OCI-LY1 (cell line): ENCODE data around the gene OXCT1.

ENCODE experiments used
- H2AFZ ChIP-seq: fragments of 200-600 bp; sonication (generic), shearing (Covaris generic); 2 replicates; pipeline ENCODE4 v1.6.0; 2014; ENCODE audit warnings: antibody characterized with exemption, mild to moderate bottlenecking, low read length
- H3F3A ChIP-seq: fragments of 200-600 bp; sonication (generic), shearing (Covaris generic); 2 replicates; pipeline ENCODE4 v1.6.0; 2014; ENCODE audit warnings: mild to moderate bottlenecking, antibody characterized with exemption, low read length, moderate library complexity; ENCODE audit not compliant: insufficient read depth
- H3K27ac ChIP-seq: fragments of 200-600 bp; sonication (generic); 2 replicates; pipeline ENCODE4 v1.5.1; 2014; ENCODE audit warnings: low read length, mixed run types, mild to moderate bottlenecking, low read depth; ENCODE audit not compliant: poor library complexity, severe bottlenecking
- H3K27me3 ChIP-seq: fragments of 200-600 bp; sonication (generic); 2 replicates; pipeline ENCODE4 v1.6.0; 2014; ENCODE audit warnings: antibody characterized with exemption, mild to moderate bottlenecking, low read length, moderate library complexity; ENCODE audit not compliant: insufficient read depth
- H3K36me3 ChIP-seq: fragments of 200-600 bp; sonication (generic); 2 replicates; pipeline ENCODE4 v1.6.1; 2014; ENCODE audit warnings: mild to moderate bottlenecking, antibody characterized with exemption, low read length, moderate library complexity, mixed read lengths; ENCODE audit not compliant: insufficient read depth
- H3K4me1 ChIP-seq: fragments of 200-600 bp; sonication (generic); 2 replicates; pipeline ENCODE4 v1.5.1; 2014; ENCODE audit warnings: mild to moderate bottlenecking, low read length, moderate library complexity; ENCODE audit not compliant: insufficient read depth, severe bottlenecking
- H3K4me2 ChIP-seq: fragments of 200-600 bp; sonication (generic), shearing (Covaris generic); 2 replicates; pipeline ENCODE4 v1.6.1; 2014; ENCODE audit warnings: low read length
- H3K4me3 ChIP-seq: fragments of 200-600 bp; sonication (generic); 2 replicates; pipeline ENCODE4 v1.5.1; 2014; ENCODE audit warnings: low read length, low read depth, mild to moderate bottlenecking, mixed read lengths; ENCODE audit not compliant: poor library complexity, severe bottlenecking
- H3K79me2 ChIP-seq: fragments of 200-600 bp; shearing (Covaris generic); 2 replicates; pipeline ENCODE4 v1.6.1; 2016; ENCODE audit warnings: mixed run types, low read length, mixed read lengths; ENCODE audit not compliant: insufficient read depth
- H3K9ac ChIP-seq: fragments of 200-600 bp; sonication (generic), shearing (Covaris generic); 2 replicates; pipeline ENCODE4 v1.6.1; 2014; ENCODE audit warnings: mild to moderate bottlenecking, low read length, mixed read lengths
- H3K9me2 ChIP-seq: fragments of 200-600 bp; sonication (generic), shearing (Covaris generic); 2 replicates; pipeline ENCODE4 v1.6.1; 2014; ENCODE audit warnings: low read depth, mild to moderate bottlenecking, low read length, mixed read lengths
- H3K9me3 ChIP-seq: fragments of 200-600 bp; shearing (Covaris generic); 2 replicates; pipeline ENCODE4 v1.6.1; 2014; ENCODE audit warnings: low read length, mixed read lengths
- H4K20me1 ChIP-seq: fragments of 200-600 bp; sonication (generic), shearing (Covaris generic); 2 replicates; pipeline ENCODE4 v1.6.0; 2016; ENCODE audit warnings: mild to moderate bottlenecking, low read length; ENCODE audit not compliant: insufficient read depth
- CTCF ChIP-seq: fragments of 200-600 bp; sonication (generic), shearing (Covaris generic); IDR thresholded peaks from 2 replicates; pipeline ENCODE4 v1.5.1; 2017; ENCODE audit warnings: mild to moderate bottlenecking, antibody characterized with exemption, low read length, moderate library complexity, mixed read lengths
- EZH2 ChIP-seq: fragments of 200-600 bp; sonication (generic), shearing (Covaris generic); IDR thresholded peaks from 2 replicates; pipeline ENCODE4 v1.8.0; 2017; ENCODE audit warnings: borderline replicate concordance, mixed run types, mild to moderate bottlenecking, antibody characterized with exemption, low read length, moderate library complexity, mixed read lengths

The OXCT1 gene

GRCh38 chr5:41821051-41821450, 49.2 kb downstream of the OXCT1 start:
- H3K9ac ChIP-seq = no peak overlapping the region

GRCh38 chr5:41820150-41820549, 50.1 kb downstream of the OXCT1 start:
- no peaks in the 10 kb centered on the region for H3F3A ChIP-seq
- no peaks in the 10 kb centered on the region for H3K4me1 ChIP-seq
- H3K9ac ChIP-seq = no peak overlapping the region
- H3K4me2 ChIP-seq = no peak overlapping the region
- no peaks in the 10 kb centered on the region for H4K20me1 ChIP-seq
- no peak overlapping the region for H2AFZ ChIP-seq
- no peaks in the 10 kb centered on the region for H3K79me2 ChIP-seq
- no peaks in the 10 kb centered on the region for H3K9me2 ChIP-seq
- H3K27ac ChIP-seq = no peak overlapping the region
- no peaks in the 10 kb centered on the region for H3K9me3 ChIP-seq
- H3K36me3 ChIP-seq = peaks cover 12% of the 10 kb centered on the region; the same call in 1 of the 2 replicates
- H3K27me3 ChIP-seq = no peaks in the 10 kb centered on the region
- no peak overlapping the region for H3K4me3 ChIP-seq
- no peak for TF ChIP-seq CTCF
- no peak for TF ChIP-seq EZH2

More at GRCh38 chr5:41821051-41821450, 49.2 kb downstream of the OXCT1 start:
- Histone ChIP-seq H3K4me2 (no peak overlapping the region), H4K20me1 (no peaks in the 10 kb centered on the region), H3K4me3 (no peak overlapping the region), H3K9me2 (no peaks in the 10 kb centered on the region), H3F3A (no peaks in the 10 kb centered on the region), H3K36me3 (peaks cover 16% of the 10 kb centered on the region; the same call in 1 of the 2 replicates), H3K27me3 (no peaks in the 10 kb centered on the region), H3K79me2 (no peaks in the 10 kb centered on the region), H2AFZ (no peak overlapping the region), H3K27ac (no peak overlapping the region), H3K4me1 (no peaks in the 10 kb centered on the region), H3K9me3 (no peaks in the 10 kb centered on the region)
- TF ChIP-seq EZH2 (no peak), CTCF (no peak)

GRCh38 chr5:41817625-41818301, 52.5 kb downstream of the OXCT1 start:
- Histone ChIP-seq H3K4me3 (no peak overlapping the region), H3F3A (no peaks in the 10 kb centered on the region), H4K20me1 (no peaks in the 10 kb centered on the region), H3K27me3 (no peaks in the 10 kb centered on the region), H3K9me2 (no peaks in the 10 kb centered on the region), H3K36me3 (no peaks in the 10 kb centered on the region), H3K27ac (no peak overlapping the region), H3K4me2 (no peak overlapping the region), H2AFZ (no peak overlapping the region), H3K9ac (no peak overlapping the region), H3K4me1 (no peaks in the 10 kb centered on the region), H3K9me3 (no peaks in the 10 kb centered on the region), H3K79me2 (no peaks in the 10 kb centered on the region)
- TF ChIP-seq CTCF (no peak), EZH2 (no peak)
